ENCODE results near the gene IDI2.
"Not testable (repeated sequence)": the region's sequence is repeated elsewhere in the genome, so short reads cannot be mapped to it uniquely, and the experiment has no call there.

Gene IDI2

DNA sequence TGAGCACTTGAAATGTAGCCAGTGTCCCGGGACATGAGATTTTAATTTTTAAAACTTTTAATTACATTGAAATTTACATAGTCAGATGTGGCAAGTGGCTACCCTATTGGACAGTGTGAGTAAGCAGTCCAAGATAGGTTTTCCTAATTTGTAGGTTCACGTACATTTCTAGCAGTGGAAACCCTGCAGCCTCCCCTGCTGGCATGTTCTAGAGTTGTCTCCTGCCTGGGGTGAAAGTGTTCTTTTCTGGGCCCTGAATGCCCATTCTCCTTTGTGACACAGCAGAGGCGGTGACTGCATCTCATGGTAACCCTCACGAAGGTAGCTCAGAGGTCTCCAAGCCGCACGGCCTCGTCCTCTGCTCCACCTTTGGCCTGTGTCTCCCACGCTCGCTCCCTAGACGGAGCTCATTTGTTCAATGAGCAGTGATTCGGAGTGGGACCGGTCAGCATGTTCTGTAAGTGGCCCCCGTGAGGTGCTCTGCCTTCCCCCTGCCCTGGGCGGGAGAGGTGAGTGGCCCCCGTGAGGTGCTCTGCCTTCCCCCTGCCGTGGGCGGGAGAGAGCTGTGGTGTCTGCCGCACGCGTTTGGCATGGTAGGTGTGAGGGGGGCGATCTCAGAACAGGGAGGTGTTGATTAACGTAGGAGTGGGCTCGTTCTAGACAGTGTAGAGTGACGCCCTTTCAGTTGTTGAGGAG, 48.5 kb upstream of the IDI2 start:
- Histone ChIP-seq H3K27ac (replicated peaks) (no peak overlapping the region), H3K27me3 (ENCODE audit: insufficient read depth, poor library complexity, severe bottlenecking) (no peaks in the 10 kb centered on the region), H3K4me3 (replicated peaks; ENCODE audit: insufficient read depth, low read length) (no peak overlapping the region)
- peak in 1 of 2 experiments; percentile 8 for DNase-seq (ENCODE audit: low read depth in 1 of 2, low spot score in 1 of 2)
- no peak for TF ChIP-seq GABPA (IDR thresholded peaks at IDR 0.05; ENCODE audit: low read depth)
- TF ChIP-seq SPI1 (IDR thresholded peaks at IDR 0.05; ENCODE audit: borderline replicate concordance, low read depth), result no peak
- TF ChIP-seq, protein P1, sequence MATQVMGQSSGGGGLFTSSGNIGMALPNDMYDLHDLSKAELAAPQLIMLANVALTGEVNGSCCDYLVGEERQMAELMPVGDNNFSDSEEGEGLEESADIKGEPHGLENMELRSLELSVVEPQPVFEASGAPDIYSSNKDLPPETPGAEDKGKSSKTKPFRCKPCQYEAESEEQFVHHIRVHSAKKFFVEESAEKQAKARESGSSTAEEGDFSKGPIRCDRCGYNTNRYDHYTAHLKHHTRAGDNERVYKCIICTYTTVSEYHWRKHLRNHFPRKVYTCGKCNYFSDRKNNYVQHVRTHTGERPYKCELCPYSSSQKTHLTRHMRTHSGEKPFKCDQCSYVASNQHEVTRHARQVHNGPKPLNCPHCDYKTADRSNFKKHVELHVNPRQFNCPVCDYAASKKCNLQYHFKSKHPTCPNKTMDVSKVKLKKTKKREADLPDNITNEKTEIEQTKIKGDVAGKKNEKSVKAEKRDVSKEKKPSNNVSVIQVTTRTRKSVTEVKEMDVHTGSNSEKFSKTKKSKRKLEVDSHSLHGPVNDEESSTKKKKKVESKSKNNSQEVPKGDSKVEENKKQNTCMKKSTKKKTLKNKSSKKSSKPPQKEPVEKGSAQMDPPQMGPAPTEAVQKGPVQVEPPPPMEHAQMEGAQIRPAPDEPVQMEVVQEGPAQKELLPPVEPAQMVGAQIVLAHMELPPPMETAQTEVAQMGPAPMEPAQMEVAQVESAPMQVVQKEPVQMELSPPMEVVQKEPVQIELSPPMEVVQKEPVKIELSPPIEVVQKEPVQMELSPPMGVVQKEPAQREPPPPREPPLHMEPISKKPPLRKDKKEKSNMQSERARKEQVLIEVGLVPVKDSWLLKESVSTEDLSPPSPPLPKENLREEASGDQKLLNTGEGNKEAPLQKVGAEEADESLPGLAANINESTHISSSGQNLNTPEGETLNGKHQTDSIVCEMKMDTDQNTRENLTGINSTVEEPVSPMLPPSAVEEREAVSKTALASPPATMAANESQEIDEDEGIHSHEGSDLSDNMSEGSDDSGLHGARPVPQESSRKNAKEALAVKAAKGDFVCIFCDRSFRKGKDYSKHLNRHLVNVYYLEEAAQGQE (IDR thresholded peaks at IDR 0.05; ENCODE audit: insufficient replicate concordance, low read depth), result no peak
- no peak for TF ChIP-seq POLR2AphosphoS5 (IDR thresholded peaks at IDR 0.05; ENCODE audit: low read depth)
- TF ChIP-seq, protein P2, sequence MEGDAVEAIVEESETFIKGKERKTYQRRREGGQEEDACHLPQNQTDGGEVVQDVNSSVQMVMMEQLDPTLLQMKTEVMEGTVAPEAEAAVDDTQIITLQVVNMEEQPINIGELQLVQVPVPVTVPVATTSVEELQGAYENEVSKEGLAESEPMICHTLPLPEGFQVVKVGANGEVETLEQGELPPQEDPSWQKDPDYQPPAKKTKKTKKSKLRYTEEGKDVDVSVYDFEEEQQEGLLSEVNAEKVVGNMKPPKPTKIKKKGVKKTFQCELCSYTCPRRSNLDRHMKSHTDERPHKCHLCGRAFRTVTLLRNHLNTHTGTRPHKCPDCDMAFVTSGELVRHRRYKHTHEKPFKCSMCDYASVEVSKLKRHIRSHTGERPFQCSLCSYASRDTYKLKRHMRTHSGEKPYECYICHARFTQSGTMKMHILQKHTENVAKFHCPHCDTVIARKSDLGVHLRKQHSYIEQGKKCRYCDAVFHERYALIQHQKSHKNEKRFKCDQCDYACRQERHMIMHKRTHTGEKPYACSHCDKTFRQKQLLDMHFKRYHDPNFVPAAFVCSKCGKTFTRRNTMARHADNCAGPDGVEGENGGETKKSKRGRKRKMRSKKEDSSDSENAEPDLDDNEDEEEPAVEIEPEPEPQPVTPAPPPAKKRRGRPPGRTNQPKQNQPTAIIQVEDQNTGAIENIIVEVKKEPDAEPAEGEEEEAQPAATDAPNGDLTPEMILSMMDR (IDR thresholded peaks at IDR 0.05; ENCODE audit: insufficient read depth, low read length), result no peak

DNA sequence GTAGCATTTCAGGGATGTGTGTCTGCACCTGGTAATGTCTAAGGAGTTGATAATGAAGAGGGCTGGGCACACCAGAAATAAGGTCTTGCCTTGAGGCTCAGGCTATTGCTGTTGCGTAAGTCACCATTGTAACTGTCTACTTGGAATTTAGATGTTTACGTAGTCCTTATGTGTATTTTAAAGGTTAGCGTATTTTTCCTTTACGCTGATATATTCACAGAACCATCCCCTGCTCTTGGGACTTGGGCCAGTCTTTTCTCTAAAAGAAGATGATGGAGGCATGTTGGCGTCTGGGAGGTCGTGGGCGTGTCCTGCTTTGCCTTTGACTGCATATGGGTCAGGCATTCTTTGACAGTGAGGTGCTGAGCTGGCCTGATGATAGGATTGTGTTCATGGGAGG, 45.3 kb upstream of the IDI2 start:
- H3K4me3 ChIP-seq (replicated peaks; ENCODE audit: insufficient read depth, low read length), result no peak overlapping the region
- peak overlapping the region; percentile 58 for H3K27ac ChIP-seq (replicated peaks)
- no peaks in the 10 kb centered on the region for H3K27me3 ChIP-seq (ENCODE audit: insufficient read depth, poor library complexity, severe bottlenecking)
- peak in 1 of 2 experiments; percentile 9 for DNase-seq (ENCODE audit: low read depth in 1 of 2, low spot score in 1 of 2)
- TF ChIP-seq, protein P1 (IDR thresholded peaks at IDR 0.05; ENCODE audit: insufficient replicate concordance, low read depth), result no peak
- TF ChIP-seq, protein P2 (IDR thresholded peaks at IDR 0.05; ENCODE audit: insufficient read depth, low read length), result no peak
- TF ChIP-seq SPI1 (IDR thresholded peaks at IDR 0.05; ENCODE audit: borderline replicate concordance, low read depth) (no peak), POLR2AphosphoS5 (IDR thresholded peaks at IDR 0.05; ENCODE audit: low read depth) (no peak)

DNA sequence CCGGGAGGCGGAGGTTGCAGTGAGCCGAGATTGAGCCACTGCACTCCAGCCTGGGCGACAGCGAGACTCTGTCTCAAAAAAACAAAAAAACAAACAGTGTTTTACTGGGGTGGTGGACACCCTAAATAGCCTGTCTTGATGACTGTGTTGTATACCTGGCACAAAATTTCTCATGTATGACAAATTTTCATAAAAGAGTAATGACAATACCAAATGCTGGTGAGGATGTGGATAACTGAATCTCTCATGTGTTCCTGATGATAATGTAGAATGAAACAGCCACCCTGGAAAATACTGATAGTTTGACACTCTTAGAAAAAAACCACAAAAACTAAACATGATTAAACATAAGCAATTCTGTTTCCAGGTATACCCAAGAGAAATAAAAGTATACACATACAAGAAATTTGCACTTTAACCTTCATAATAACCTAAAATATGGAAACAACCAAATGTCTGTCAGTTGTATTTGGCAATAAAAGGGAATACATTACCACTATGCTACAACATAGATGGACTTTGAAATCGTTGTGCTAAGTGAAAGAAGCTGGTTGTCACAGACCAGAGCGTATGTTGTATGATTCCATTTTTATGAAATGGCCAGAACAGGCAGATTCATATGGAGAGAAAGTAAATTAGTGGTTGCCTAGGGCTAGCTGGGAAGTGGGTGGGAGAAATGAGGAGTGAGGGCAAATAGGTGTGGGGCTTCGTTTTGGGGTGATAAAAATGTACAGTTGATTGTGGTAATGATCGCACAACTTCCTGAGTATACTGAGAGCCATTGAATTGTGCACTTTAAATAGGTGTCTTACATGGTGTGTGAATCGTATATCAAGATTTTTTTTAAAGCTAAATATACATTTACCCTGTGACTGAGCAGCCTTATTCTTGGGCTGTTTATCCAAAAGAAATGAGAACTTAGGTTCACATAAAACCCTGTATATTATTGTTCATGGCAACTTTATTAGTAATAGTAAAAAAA, 43.0 kb upstream of the IDI2 start:
- no peaks in the 10 kb centered on the region for H3K27me3 ChIP-seq (ENCODE audit: insufficient read depth, poor library complexity, severe bottlenecking)
- TF ChIP-seq, protein P2 (IDR thresholded peaks at IDR 0.05; ENCODE audit: insufficient read depth, low read length), result no peak
- TF ChIP-seq, protein P1 (IDR thresholded peaks at IDR 0.05; ENCODE audit: insufficient replicate concordance, low read depth), result no peak
- no peak for TF ChIP-seq SPI1 (IDR thresholded peaks at IDR 0.05; ENCODE audit: borderline replicate concordance, low read depth)
- no peak for TF ChIP-seq POLR2AphosphoS5 (IDR thresholded peaks at IDR 0.05; ENCODE audit: low read depth)
- TF ChIP-seq GABPA (IDR thresholded peaks at IDR 0.05; ENCODE audit: low read depth), result no peak
- DNase-seq (ENCODE audit: low read depth in 1 of 2, low spot score in 1 of 2), result no peak
- peak overlapping the region; percentile 58 for H3K27ac ChIP-seq (replicated peaks)
- no peak overlapping the region for H3K4me3 ChIP-seq (replicated peaks; ENCODE audit: insufficient read depth, low read length)

DNA sequence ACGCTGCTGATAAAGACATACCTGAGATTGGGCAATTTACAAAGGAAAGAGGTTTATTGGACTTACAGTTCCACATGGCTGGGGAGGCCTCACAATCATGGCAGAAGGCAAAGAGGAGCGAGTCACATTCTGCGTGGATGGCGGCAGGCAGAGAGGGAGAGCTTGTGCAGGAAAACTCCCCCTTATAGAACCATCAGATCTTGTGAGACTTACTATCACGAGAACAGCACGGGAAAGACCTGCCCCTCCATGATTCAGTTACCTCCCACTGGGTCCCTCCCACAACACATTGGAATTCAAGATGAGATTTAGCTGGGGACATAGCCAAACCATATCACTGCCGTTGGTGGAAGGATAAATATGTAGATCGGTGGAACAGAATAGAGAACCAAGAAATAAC, 41.1 kb upstream of the IDI2 start:
- DNase-seq (ENCODE audit: low read depth in 1 of 2, low spot score in 1 of 2); H3K27me3 ChIP-seq (ENCODE audit: insufficient read depth, poor library complexity, severe bottlenecking); H3K27ac ChIP-seq (replicated peaks); H3K4me3 ChIP-seq (replicated peaks; ENCODE audit: insufficient read depth, low read length): not testable (repeated sequence)
